HG03060 (cell line): ENCODE results near the gene SCN3A.

ENCODE experiments used
- ATAC-seq: cut with Tn5 transposase; IDR thresholded peaks from one replicate; pipeline ENCODE4 v1.9.1; 2021; ENCODE audit warnings: low read depth, moderate number of reproducible peaks; ENCODE audit not compliant: unreplicated experiment

Gene SCN3A

DNA sequence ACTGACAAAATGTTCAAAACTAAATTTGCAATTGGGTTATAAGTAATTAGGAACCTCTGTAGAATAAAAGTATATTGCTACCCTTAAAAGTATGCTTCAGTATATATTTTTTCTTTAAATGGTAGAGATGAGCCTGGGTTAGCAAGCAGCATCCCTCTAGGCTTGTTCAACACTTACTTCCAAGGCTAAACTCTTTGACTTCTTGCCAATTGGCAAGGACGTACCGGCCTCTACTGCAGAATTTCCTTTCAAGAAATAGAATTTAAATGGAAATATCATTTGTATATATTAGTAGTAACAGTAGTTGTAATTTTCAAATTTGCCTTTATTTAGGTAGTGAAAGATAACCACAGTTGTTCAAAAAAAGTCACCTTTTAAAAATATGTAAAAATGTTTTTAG lies 143.4 kb downstream of the SCN3A start:
- no peak for ATAC-seq

DNA sequence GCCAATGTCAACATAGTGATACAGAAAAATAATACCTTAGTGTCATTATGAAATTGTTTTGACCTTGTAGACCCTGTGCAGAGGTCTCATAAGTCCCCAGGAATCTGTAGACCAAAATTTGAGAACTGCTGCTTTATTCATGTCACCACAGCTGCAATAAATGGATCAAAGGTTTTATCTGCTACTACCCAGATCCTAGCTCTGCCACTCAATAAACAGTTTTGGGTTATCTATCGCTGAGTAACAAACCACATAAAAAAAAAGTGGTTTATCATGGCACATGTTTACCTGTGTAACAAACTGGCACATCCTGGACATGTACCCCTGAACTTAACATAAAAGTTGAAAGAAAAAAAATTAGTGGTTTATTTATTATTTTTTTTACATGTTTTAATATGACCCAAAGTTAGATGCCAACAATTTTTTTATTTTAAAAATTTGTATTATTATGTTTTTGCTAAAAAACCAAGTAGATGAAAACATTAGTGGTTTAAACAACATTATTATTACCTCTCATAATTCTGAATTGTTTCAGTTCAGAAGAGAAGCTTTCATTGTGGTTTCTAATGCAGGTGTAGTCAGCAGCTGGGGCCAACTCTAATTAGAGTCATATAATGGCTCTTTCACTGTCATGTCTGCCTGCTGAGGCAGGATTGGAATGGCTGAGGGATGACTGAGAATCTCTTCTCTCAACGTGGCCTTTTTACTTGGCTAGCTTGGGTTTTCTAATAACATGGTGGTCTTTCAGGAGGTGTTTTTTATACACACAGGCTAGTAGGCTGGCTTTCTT lies 145.2 kb downstream of the SCN3A start:
- ATAC-seq, result no peak

DNA sequence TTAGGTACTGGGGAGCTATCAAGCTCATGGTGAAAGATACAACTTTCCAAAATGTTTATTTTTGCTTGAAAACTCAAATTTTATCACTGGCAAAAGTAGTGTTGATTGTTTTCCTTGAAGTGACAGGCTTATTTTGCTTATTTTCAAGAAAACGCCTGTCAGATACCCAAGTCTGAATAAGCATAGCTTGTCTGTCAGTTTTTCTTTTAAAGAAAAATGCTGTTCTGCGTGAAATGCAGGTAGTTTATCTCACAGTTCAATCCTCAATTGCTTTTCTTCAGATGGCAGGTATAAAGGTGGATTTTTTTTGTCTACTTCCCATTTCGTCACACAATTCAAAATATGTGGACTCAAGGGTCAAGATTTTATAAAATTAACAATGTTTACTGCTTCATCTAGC lies 145.9 kb downstream of the SCN3A start:
- no peak for ATAC-seq

DNA sequence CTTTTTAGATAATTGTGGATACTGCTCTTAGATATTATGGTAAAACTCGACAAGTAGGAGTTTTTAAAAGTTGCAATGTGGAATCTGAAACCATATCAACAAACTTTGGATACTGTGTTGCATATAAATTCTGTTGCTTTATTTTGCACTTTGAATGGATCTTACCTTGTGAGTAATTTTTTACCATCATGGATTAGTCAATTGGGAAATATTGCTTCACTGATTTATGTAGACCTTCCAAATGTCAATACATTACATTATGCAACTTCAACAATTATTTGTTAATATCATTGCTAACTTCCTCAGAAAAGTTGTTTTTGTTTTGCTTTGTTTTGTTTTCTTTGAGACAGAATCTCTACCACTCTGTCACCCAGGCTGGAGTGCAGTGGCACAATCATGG lies 146.5 kb downstream of the SCN3A start:
- no peak for ATAC-seq

DNA sequence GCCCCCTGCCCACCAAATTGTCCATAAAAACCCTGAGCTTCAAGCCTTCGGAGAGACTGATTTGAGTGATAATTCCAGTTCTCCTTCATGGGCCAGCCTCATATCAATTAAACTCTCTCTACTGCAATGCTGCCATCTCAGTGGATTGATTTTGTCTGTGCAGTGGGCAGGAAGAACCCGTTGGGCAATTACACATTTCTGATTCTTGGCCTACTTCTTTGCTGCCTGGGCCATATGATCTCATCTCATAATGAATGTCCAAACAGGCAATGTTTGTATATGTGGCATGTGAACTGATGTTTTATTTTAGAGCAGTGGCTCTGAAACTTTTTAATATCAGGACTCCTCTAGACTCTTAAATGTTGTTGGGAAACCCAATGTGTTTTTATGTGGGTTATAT lies 147.3 kb downstream of the SCN3A start:
- no peak for ATAC-seq

DNA sequence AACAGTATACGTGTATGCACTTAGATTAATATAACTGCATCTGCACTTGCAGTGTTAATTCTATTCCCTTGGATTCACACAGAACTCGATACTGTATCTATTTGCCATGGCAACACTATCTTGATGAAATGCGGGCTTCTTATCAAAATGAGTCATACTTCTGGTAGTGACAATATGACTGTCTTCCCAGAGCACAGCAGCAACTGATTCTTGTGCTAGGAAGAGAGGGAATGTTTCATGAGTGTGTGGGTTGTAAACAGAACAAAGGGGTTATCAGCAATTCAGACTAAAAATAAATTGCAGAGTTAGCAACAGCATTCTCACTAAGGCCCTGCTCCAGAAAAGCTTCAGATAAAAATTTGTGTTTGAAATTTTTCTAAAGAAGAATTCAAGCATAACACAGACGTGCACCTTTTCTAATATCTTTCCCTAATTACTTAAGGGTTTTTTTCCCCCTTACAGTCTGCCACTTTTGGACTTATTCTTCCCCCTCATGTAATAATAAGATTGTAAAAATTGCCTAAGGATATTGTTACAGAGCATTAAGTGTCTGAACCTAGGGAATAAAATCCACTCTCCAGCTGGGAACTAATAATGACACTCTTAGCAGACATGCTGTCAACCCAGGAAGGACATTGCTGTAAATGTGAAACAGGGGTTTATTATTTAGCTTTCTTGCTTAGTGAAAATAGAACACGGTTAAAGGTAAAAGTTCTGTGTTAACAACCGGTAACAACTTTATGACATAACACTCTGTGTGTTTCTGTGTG lies 148.6 kb downstream of the SCN3A start:
- no peak for ATAC-seq

DNA sequence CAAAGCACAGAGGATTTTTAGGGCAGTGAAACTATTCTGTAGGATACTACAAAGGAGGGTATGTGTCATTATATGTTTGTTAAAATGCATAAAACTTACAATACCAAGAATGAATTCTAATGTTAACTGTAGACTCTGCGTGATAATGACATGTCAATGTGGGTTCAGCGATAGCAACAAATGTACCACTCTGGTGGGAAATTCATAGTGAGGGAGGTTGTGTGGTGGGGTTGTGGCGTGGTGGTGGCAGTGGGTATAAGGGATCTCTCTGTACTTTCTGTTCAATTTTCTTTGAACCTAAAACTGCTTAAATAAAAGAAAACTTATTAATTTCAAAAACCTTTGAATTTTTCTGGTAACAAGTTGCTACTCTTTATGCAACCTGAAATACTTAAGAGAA lies 149.2 kb downstream of the SCN3A start:
- no peak for ATAC-seq

DNA sequence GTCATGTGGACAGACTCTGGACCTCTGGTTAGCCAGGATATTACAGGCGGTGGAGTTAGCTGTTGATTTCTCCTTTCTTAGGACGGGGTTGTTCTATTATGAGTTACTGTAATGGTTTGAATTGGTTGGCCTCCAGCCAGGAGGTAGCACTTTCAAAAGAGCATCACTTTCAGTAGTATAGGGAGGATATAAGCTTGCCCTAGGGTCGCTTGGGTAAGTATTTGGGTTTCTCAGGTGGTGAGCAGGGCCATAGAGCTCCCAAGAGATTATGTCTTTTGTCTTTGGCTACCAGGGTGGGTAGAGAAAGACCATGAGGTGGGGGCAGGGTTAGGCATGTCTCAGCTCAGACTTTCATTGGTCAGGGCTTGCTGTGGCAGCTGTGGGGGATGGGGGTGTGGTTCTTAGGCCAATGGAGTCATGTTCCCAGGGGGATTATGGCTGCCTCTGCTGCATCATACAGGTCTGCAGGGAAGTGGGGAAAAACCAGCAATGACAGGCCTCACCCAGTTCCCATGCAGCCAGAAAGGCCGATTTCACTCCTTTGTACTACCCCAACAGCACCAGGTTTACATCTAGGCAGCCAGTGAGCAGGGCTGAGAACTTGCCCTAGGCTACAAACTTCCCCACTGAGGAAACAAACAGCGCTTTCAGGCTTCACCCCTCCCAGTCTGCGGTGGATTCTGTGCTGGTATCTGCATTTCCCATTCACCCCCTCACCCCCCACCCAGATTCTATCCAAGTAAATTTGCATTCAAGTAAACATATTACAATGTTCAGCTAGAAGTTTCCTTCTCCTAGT lies 159.1 kb downstream of the SCN3A start:
- no peak for ATAC-seq
